HS-27A (cell line): ENCODE measurements around the gene ZNF280B.

Experiments used
- DNase-seq: peaks from one replicate; pipeline ENCODE4 v3.0.0-alpha.2; 2012; ENCODE audit warnings: low read depth, missing footprints

The ZNF280B gene, protein sequence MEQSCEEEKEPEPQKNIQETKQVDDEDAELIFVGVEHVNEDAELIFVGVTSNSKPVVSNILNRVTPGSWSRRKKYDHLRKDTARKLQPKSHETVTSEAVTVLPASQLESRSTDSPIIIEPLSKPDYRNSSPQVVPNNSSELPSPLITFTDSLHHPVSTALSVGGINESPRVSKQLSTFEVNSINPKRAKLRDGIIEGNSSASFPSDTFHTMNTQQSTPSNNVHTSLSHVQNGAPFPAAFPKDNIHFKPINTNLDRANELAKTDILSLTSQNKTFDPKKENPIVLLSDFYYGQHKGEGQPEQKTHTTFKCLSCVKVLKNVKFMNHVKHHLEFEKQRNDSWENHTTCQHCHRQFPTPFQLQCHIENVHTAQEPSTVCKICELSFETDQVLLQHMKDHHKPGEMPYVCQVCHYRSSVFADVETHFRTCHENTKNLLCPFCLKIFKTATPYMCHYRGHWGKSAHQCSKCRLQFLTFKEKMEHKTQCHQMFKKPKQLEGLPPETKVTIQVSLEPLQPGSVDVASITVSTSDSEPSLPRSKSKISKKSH

DNA sequence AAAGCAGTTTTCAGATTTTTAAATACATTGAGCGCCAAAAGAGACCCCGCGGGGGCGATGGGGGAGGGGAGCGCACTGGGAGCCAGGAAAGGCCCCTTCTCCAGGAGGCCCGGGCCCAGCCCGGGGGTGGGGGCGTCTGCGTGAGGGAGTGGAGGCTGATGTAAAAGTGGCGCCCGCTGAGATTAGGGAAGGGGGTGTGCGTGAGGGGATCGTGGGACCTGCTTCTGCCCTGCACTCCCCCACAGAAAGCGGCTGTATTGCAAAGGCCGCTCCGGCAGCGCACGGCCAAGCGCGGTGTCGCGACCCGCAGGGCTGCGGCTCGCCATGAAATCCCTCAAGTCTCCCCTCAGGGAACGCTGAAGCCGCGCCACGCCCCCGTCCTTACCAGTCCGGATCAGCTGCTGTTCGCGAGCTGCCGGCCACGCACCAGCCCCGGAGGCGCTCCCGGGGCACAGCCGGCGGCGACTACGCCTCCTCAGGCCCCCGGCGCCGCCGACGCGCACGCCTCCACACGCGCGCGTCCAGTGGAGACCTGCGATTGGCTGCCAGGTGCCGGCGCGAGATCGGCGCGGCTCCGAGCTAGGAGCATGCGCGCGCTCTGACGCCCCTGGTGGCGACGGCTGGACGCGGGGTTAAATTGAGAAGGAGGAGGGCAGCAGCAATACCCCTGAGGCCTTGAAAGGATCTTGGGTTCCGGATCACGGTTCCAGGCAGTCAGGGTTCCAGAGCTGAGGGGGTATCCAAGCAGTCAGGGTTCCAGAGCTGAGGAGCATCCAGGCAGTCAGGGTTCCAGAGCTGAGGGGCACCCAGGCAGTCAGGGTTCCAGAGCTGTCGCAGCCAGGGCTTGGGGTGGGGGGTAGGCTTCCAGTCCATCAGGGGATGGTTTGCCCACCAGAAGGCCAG, at the start of gene ZNF280B:
ZNF280B (minus strand) TSS at position 469 of the 903 bp plus-strand sequence. CDS start 19,344 bp downstream, outside the sequence.
- DNase-seq = peak; percentile 14

DNA sequence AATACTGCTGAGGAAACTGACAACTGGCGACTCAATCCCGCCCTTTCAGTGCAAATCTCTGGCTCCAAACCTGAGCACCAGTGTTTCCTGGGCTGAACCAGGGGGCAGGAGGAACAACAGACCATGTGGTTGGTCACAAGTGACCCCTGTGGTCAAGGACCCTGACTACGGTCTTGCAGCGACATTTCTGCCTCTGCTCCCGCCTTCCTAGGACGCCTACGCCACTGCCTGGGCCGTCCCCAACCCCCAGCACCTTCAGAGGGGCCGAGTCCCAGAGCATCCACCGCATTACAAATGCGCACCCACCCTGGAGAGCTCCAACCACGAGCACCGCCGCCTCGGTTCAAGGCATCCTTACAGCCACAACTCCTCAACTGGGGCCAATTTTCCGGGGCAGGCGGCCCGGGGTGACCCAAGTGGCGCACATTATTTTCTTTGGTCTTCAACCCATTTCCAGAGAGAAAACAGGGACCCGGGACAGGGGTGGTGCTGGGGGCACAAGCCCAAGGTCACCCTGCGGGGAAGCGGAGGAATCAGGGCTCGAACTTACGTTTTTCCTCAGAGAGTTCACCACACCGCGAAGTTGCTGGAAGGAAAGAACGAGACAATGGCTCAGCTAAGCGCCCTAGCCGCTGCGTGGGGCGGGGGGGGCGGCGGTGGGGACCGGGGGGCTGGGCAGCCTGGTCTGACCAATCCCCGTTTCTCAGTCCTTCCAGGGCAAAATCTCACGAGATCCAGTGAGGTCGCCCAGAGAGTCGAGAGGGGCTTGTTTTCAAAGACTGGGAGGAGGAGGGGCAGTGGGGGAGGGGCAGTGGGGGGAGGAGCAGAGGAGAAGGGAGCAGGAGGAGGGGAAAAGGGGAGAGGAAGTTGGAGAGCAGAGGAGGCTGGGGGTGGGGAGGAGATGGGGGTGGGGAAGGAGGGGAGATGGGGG, 48.7 kb upstream of the ZNF280B start:
- no peak for DNase-seq

GRCh38 chr22:22556578-22556977, 48.0 kb upstream of the ZNF280B start:
- DNase-seq = no peak

- DNase-seq = no peak
Measured at GRCh38 chr22:22555596-22555995, 47.1 kb upstream of the ZNF280B start.

- DNase-seq = no peak
Measured at GRCh38 chr22:22554587-22555284, 46.2 kb upstream of the ZNF280B start.

- DNase-seq = no peak
Measured at GRCh38 chr22:22553735-22554586, 45.4 kb upstream of the ZNF280B start.

DNA sequence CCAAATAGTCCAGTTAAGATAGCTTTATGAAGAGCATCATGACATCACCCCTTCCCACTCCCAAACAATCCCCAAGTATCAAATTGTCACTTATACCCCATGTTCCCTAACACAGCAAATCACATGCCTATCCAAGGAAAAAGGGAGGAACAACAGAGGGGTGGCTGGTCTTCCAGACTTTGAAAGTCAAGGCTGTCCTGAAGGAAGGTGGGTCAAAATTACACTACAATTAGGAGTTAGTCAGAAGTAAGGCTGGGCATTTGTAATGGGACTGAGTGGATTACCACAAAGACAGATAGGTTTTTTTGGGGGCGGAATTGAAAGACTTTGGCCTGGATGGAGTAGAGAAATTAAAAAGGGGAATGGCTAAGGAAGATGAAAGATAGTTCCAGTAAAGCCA, 44.6 kb upstream of the ZNF280B start:
- DNase-seq = no peak

DNA sequence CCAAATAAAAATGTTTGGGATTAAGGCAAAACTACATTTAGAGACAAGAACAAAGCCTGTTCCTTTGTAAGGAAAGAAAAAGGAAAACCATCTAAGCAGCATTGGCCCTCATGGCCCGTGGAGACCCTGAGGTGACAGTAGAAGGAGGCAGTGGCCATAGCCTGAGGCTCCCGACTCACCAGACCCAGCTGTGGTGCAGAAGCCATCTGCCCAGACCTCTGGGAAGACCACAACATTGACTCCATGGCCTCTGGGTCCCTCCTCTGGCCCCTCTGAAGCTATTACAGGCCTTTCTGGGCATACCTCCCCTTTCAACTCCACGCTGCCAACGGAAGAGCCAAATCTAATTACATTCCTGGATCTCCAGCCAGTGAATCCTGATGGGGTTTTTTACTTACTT, 44.1 kb upstream of the ZNF280B start:
- DNase-seq = no peak

- DNase-seq = no peak
Measured at GRCh38 chr22:22550789-22551434, 42.4 kb upstream of the ZNF280B start.

DNA sequence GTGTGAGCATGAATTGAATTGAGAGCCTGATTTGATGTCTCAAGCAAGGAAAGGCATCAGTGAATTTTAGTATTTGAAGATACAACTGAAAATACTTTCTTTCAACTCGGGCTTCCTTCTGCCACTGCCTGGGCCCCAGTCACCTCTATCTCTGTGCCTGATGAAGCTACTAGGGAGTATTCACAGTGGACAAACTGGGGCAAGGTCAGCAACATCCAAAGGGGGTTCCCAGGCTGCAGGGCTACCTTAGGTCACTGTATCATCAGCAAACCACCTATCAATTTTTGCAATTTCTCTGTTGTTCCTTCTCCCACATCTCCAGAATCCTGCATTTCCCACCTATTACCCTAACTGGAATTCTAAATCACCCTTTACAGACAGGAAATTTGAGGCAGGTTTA, 40.4 kb upstream of the ZNF280B start:
- DNase-seq = no peak

DNA sequence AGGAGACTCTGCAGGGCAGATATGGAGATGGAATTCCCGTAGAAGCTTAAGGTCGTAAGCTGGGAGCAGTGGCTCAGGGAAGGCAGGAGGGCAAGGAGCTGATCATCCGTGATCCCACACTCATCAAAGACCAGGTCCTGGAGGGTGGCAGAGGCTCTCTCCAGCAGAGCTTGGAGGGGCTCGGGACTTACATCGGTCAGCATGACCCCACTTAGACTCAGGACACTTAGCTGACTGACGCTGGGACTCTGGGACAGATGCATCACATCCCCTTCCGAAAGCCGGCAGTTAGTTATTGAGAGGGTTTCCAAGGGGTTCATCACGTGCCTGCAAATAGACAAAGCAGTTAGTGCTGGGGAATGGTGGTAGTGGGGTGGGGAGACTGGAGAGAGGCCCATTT, 39.8 kb upstream of the ZNF280B start:
- no peak for DNase-seq

GRCh38 chr22:22547692-22548300, 39.3 kb upstream of the ZNF280B start:
- no peak for DNase-seq

- DNase-seq = no peak
Measured at GRCh38 chr22:22547226-22547625, 38.7 kb upstream of the ZNF280B start.

GRCh38 chr22:22546490-22546889, 37.9 kb upstream of the ZNF280B start:
- DNase-seq = no peak

DNA sequence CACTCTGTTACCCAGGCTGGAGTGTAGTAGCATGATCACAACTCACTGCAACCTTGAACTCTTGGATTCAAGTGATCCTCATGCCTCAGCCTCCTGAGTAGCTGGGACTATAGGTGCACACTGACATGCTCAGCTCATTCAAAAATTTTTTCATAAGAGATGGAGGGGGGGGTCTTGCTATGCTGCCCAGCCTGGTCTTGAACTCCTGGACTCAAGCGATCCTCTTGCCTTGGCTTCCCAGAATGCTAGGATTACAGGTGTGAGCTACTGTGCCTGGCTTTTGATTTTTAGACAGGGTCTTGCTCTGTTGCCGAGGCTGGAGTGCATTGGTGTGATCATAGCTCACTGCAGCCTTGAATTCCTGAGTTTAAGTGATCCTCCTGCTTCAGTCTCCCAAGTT, 36.5 kb upstream of the ZNF280B start:
- no peak for DNase-seq

- DNase-seq = no peak
Measured at GRCh38 chr22:22538226-22538989, 29.9 kb upstream of the ZNF280B start.

- no peak for DNase-seq
Measured at GRCh38 chr22:22536916-22537315, 28.4 kb upstream of the ZNF280B start.

DNA sequence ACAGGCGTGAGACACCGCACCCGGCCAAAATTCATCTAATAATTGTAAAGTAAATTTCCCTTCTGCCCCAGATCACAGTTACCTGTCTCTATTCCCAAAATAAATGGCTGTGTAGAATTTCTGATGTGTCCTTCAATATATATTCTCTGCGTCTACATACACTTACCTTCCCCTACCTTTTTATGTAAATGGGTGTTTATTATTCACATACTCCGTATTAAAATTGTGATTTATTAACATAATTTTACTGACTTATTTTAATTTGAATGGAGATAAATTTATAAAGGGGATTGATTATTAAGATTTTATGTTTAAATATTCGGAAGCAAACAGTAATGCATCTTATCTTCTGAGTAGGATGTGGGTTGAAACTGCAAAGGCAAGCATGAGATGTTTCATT, 28.0 kb upstream of the ZNF280B start:
- DNase-seq = no peak
